GM12878 (cell line): Measurements from ENCODE around the gene OPCML. TPM values are rescaled to one million over a fixed set of nuclear protein-coding genes. Genes with fewer than 3 reads are reported as not detected.

ENCODE experiments used
- ASH2L ChIP-seq: fragments of 300-600, 200-600 bp; sonication (generic); IDR thresholded peaks from 2 replicates; pipeline ENCODE4 v1.6.1; 2017; ENCODE audit warnings: low read depth, mild to moderate bottlenecking, borderline replicate concordance
- E4F1 ChIP-seq: fragments of 450-650 bp; IDR thresholded peaks from 2 replicates; pipeline ENCODE4 v1.6.1; 2018; ENCODE audit warnings: borderline replicate concordance, mild to moderate bottlenecking; ENCODE audit not compliant: partially characterized antibody
- ESRRA ChIP-seq: IDR thresholded peaks from 2 replicates; pipeline ENCODE4 v1.6.1; 2012; ENCODE audit warnings: mild to moderate bottlenecking, low read length, improper control_type of control experiment
- HCFC1 ChIP-seq: fragments of 150-350 bp; IDR thresholded peaks from 2 replicates; pipeline ENCODE4 v1.6.1; 2014; ENCODE audit warnings: low read length
- IRF4 ChIP-seq: IDR thresholded peaks from 2 replicates; pipeline ENCODE4 v1.6.1; 2011; ENCODE audit warnings: low read depth, low read length
- KAT2A ChIP-seq: conservative IDR thresholded peaks from 2 replicates; pipeline ENCODE4 v1.6.1; 2011; ENCODE audit warnings: low read depth, low read length; ENCODE audit not compliant: control insufficient read depth
- KLF5 ChIP-seq: fragments of 450-650 bp; IDR thresholded peaks from 2 replicates; pipeline ENCODE4 v1.6.1; 2014; ENCODE audit warnings: mild to moderate bottlenecking; ENCODE audit not compliant: partially characterized antibody
- NKRF ChIP-seq: fragments of 450-650 bp; conservative IDR thresholded peaks from 2 replicates; pipeline ENCODE4 v1.6.1; 2017; ENCODE audit warnings: mild to moderate bottlenecking, moderate library complexity
- PAX8 ChIP-seq: fragments of 450-650 bp; IDR thresholded peaks from 2 replicates; pipeline ENCODE4 v1.6.1; 2017; ENCODE audit warnings: mild to moderate bottlenecking, moderate library complexity
- POU2F2 ChIP-seq: IDR thresholded peaks from 3 replicates; pipeline ENCODE4 v1.6.1; 2011; ENCODE audit warnings: low read depth, mild to moderate bottlenecking, low read length, borderline replicate concordance
- SMC3 ChIP-seq: IDR thresholded peaks from 2 replicates; pipeline ENCODE4 v1.6.1; 2011; ENCODE audit warnings: low read length, improper control_type of control experiment, borderline replicate concordance
- SPI1 ChIP-seq: IDR thresholded peaks from 2 replicates; pipeline ENCODE4 v1.6.1; 2011; ENCODE audit warnings: low read depth, mild to moderate bottlenecking, low read length, moderate library complexity, borderline replicate concordance; ENCODE audit not compliant: insufficient read depth
- TAF1 ChIP-seq: IDR thresholded peaks from 2 replicates; pipeline ENCODE4 v1.6.1; 2011; ENCODE audit warnings: mild to moderate bottlenecking, low read depth, low read length, borderline replicate concordance
- TCF3 ChIP-seq: IDR thresholded peaks from 2 replicates; pipeline ENCODE4 v1.6.1; 2012; ENCODE audit warnings: low read depth, mild to moderate bottlenecking, low read length, borderline replicate concordance; ENCODE audit not compliant: insufficient read depth
- polyA plus RNA-seq, 11 experiments: library from polyadenylated mRNA; depleted of rRNA in 4 of 11; unstranded in 6 of 11; stranded (reverse) in 5 of 11; fragments of >200 nt; fragmentation: Nextera tagmentation in 4 of 11; fragmentation: Illumina TruSeq in 1 of 11; extraction: Ambion mirVana in 4 of 11; extraction: Trizol in 1 of 11; gene quantifications; 1 replicate in 1 of 11; 2 replicates in 10 of 11; pipeline versions ENCODE4 v1.2.1 to v1.2.3, GENCODE V29; 2011 to 2016; ENCODE audit warnings: inconsistent platforms in 2 of 11, missing spikeins in 2 of 11, low read depth in 1 of 11
- total RNA-seq, 4 experiments: library from RNA; depleted of rRNA in 3 of 4; stranded (reverse); fragments of >200 nt in 3 of 4; fragmentation: Illumina TruSeq in 1 of 4; extraction: Trizol in 1 of 4; gene quantifications; 2 replicates each; pipeline versions ENCODE4 v1.2.1 to v1.2.3, GENCODE V29; 2013 to 2021
- TF ChIP-seq, protein P1 (sequence below): fragments of 450-650 bp; IDR thresholded peaks from 2 replicates; pipeline ENCODE4 v1.6.1; 2017; ENCODE audit warnings: antibody characterized with exemption, mild to moderate bottlenecking, moderate library complexity
- TF ChIP-seq, protein P2 (sequence below): IDR thresholded peaks from 2 replicates; pipeline ENCODE4 v1.6.1; 2012; ENCODE audit warnings: low read depth, low read length, improper control_type of control experiment
- TF ChIP-seq, protein P3 (sequence below): IDR thresholded peaks from 2 replicates; pipeline ENCODE4 v1.6.1; 2012; ENCODE audit warnings: mild to moderate bottlenecking, low read depth, low read length

Gene OPCML
- total and polyA plus RNA-seq, 10 of the 15 experiments (the other 5 are each of a cell fraction or from before 2014, with no cell fraction given) = 0.84 TPM; not detected in 9

DNA sequence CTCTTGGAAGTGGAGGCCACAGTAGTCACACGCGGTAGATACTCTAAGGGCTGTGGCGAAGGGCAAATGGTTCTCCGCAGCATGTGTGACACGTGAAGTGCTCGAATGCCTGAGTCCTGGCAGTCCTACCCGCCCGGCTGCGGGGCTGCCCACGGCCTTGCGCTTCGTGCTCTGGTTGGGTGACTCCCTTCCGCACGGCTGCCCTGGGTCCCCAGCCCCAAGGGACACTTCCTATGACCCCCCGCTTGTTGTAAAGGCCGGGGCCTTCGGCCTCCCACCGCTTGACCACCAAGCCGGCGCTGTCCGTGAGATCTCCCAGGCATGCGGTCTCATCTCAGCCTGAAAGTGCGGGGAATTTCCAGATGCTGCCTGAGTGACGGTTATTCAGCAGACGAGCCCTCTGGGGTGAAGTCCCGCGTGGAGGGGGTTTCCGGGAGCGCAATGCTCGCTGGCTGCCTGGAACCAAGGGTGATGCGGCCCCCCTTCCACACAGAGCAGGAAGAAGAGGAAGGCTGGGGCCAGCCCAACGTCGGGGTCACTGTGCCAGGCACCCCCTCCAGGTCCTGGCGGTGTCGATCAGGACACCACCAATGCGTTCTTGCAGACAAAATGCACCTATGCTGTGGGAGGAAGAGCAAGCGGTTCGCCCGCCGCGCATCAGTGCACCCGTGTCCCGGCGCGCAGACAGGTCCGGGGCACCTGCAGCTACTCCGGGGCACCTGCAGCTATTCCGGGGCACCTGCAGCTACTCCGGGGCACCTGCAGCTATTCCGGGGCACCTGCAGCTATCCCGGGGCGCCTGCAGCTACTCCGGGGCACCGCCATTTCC lies 171.2 kb downstream of the OPCML start (continued):
- TF ChIP-seq, protein P1, sequence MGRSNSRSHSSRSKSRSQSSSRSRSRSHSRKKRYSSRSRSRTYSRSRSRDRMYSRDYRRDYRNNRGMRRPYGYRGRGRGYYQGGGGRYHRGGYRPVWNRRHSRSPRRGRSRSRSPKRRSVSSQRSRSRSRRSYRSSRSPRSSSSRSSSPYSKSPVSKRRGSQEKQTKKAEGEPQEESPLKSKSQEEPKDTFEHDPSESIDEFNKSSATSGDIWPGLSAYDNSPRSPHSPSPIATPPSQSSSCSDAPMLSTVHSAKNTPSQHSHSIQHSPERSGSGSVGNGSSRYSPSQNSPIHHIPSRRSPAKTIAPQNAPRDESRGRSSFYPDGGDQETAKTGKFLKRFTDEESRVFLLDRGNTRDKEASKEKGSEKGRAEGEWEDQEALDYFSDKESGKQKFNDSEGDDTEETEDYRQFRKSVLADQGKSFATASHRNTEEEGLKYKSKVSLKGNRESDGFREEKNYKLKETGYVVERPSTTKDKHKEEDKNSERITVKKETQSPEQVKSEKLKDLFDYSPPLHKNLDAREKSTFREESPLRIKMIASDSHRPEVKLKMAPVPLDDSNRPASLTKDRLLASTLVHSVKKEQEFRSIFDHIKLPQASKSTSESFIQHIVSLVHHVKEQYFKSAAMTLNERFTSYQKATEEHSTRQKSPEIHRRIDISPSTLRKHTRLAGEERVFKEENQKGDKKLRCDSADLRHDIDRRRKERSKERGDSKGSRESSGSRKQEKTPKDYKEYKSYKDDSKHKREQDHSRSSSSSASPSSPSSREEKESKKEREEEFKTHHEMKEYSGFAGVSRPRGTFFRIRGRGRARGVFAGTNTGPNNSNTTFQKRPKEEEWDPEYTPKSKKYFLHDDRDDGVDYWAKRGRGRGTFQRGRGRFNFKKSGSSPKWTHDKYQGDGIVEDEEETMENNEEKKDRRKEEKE = no peak
- no peak for TF ChIP-seq POU2F2
- TF ChIP-seq, protein P2, sequence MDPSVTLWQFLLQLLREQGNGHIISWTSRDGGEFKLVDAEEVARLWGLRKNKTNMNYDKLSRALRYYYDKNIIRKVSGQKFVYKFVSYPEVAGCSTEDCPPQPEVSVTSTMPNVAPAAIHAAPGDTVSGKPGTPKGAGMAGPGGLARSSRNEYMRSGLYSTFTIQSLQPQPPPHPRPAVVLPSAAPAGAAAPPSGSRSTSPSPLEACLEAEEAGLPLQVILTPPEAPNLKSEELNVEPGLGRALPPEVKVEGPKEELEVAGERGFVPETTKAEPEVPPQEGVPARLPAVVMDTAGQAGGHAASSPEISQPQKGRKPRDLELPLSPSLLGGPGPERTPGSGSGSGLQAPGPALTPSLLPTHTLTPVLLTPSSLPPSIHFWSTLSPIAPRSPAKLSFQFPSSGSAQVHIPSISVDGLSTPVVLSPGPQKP = no peak
- TF ChIP-seq TCF3 = no peak
- TF ChIP-seq HCFC1 = no peak
- TF ChIP-seq NKRF = no peak
- TF ChIP-seq KLF5 = no peak
- no peak for TF ChIP-seq KAT2A
- no peak for TF ChIP-seq SMC3
- TF ChIP-seq ASH2L = no peak
- TF ChIP-seq SPI1 = no peak
- no peak for TF ChIP-seq E4F1
- no peak for TF ChIP-seq PAX8
- TF ChIP-seq, protein P3, sequence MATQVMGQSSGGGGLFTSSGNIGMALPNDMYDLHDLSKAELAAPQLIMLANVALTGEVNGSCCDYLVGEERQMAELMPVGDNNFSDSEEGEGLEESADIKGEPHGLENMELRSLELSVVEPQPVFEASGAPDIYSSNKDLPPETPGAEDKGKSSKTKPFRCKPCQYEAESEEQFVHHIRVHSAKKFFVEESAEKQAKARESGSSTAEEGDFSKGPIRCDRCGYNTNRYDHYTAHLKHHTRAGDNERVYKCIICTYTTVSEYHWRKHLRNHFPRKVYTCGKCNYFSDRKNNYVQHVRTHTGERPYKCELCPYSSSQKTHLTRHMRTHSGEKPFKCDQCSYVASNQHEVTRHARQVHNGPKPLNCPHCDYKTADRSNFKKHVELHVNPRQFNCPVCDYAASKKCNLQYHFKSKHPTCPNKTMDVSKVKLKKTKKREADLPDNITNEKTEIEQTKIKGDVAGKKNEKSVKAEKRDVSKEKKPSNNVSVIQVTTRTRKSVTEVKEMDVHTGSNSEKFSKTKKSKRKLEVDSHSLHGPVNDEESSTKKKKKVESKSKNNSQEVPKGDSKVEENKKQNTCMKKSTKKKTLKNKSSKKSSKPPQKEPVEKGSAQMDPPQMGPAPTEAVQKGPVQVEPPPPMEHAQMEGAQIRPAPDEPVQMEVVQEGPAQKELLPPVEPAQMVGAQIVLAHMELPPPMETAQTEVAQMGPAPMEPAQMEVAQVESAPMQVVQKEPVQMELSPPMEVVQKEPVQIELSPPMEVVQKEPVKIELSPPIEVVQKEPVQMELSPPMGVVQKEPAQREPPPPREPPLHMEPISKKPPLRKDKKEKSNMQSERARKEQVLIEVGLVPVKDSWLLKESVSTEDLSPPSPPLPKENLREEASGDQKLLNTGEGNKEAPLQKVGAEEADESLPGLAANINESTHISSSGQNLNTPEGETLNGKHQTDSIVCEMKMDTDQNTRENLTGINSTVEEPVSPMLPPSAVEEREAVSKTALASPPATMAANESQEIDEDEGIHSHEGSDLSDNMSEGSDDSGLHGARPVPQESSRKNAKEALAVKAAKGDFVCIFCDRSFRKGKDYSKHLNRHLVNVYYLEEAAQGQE = no peak
- TF ChIP-seq IRF4 = no peak
- no peak for TF ChIP-seq ESRRA
- no peak for TF ChIP-seq TAF1
